Nephron (organoid): ENCODE results near the gene MAP3K21.
A peak's percentile ranks its signal among the peaks of the same experiment; 100 is the strongest.

Experiments
- H3K27ac Mint-ChIP-seq, 3 experiments: 2 replicates each; pipeline ENCODE4 v1.8.0; 2020; ENCODE audit warnings: mixed read lengths in 3 of 3, mild to moderate bottlenecking in 2 of 3, moderate library complexity in 1 of 3
- H3K27me3 Mint-ChIP-seq: 2 replicates; pipeline ENCODE4 v1.8.0; 2021; ENCODE audit warnings: low read depth, mild to moderate bottlenecking, moderate library complexity, mixed read lengths
- H3K36me3 Mint-ChIP-seq: 2 replicates; pipeline ENCODE4 v1.8.0; 2020; ENCODE audit warnings: low read depth, mixed read lengths
- H3K4me1 Mint-ChIP-seq: 2 replicates; pipeline ENCODE4 v1.8.0; 2020; ENCODE audit warnings: mixed read lengths
- H3K4me3 Mint-ChIP-seq, 3 experiments: 2 replicates each; pipeline ENCODE4 v1.8.0; 2020; ENCODE audit warnings: mild to moderate bottlenecking in 3 of 3, mixed read lengths in 3 of 3, moderate library complexity in 2 of 3
- H3K9me3 Mint-ChIP-seq: 2 replicates; pipeline ENCODE4 v1.8.0; 2020; ENCODE audit warnings: mixed read lengths
- CTCF ChIP-seq, 3 experiments: fragments of 200-600 bp; sonication (generic); IDR thresholded peaks; one replicate each; pipeline ENCODE4 v1.5.0; 2021; ENCODE audit warnings: antibody characterized with exemption in 3 of 3; ENCODE audit not compliant: unreplicated experiment in 3 of 3

Gene MAP3K21

GRCh38 chr1:233337505-233337904 is 10.0 kb downstream of the MAP3K21 start:
- H3K4me3 Mint-ChIP-seq, result no peak overlapping the region
- TF ChIP-seq CTCF (IDR thresholded peaks at IDR 0.05; ENCODE audit: unreplicated experiment in 3 of 3), result no peak
- H3K27ac Mint-ChIP-seq, result peak overlapping the region in 1 of 3 experiments; percentile 42
- H3K27me3 Mint-ChIP-seq, result peaks cover 24% of the 10 kb centered on the region
- no peaks in the 10 kb centered on the region for H3K9me3 Mint-ChIP-seq
- no peaks in the 10 kb centered on the region for H3K4me1 Mint-ChIP-seq
- no peaks in the 10 kb centered on the region for H3K36me3 Mint-ChIP-seq

GRCh38 chr1:233338102-233338501 is 10.6 kb downstream of the MAP3K21 start:
- Mint-ChIP-seq H3K4me1 (no peaks in the 10 kb centered on the region), H3K9me3 (no peaks in the 10 kb centered on the region), H3K36me3 (no peaks in the 10 kb centered on the region), H3K27ac (peak overlapping the region; percentile 9 to 40 (median 26)), H3K4me3 (no peak overlapping the region), H3K27me3 (peaks cover 24% of the 10 kb centered on the region)
- TF ChIP-seq CTCF (IDR thresholded peaks at IDR 0.05; ENCODE audit: unreplicated experiment in 3 of 3), result no peak

GRCh38 chr1:233340031-233340555 is 12.6 kb downstream of the MAP3K21 start:
- H3K9me3 Mint-ChIP-seq, result peaks cover 7% of the 10 kb centered on the region
- H3K27ac Mint-ChIP-seq, result peak overlapping the region; percentile 4 to 39 (median 6)
- H3K4me3 Mint-ChIP-seq, result peak overlapping the region in 1 of 3 experiments; percentile 12
- no peaks in the 10 kb centered on the region for H3K4me1 Mint-ChIP-seq
- no peak for TF ChIP-seq CTCF (IDR thresholded peaks at IDR 0.05; ENCODE audit: unreplicated experiment in 3 of 3)
- peaks cover 18% of the 10 kb centered on the region for H3K27me3 Mint-ChIP-seq
- no peaks in the 10 kb centered on the region for H3K36me3 Mint-ChIP-seq

- H3K36me3 Mint-ChIP-seq, result no peaks in the 10 kb centered on the region
- H3K27ac Mint-ChIP-seq, result peak overlapping the region in 1 of 3 experiments; percentile 10
- peaks cover 7% of the 10 kb centered on the region for H3K9me3 Mint-ChIP-seq
- no peaks in the 10 kb centered on the region for H3K4me1 Mint-ChIP-seq
- H3K27me3 Mint-ChIP-seq, result peaks cover 18% of the 10 kb centered on the region
- no peak for TF ChIP-seq CTCF (IDR thresholded peaks at IDR 0.05; ENCODE audit: unreplicated experiment in 3 of 3)
- no peak overlapping the region for H3K4me3 Mint-ChIP-seq
These were observed 13.5 kb downstream of the MAP3K21 start for GRCh38 chr1:233340966-233341516.

GRCh38 chr1:233342086-233342485 is 14.6 kb downstream of the MAP3K21 start:
- H3K36me3 Mint-ChIP-seq, result no peaks in the 10 kb centered on the region
- no peak overlapping the region for H3K4me3 Mint-ChIP-seq
- TF ChIP-seq CTCF (IDR thresholded peaks at IDR 0.05; ENCODE audit: unreplicated experiment in 3 of 3), result no peak
- no peaks in the 10 kb centered on the region for H3K4me1 Mint-ChIP-seq
- peaks cover 7% of the 10 kb centered on the region for H3K9me3 Mint-ChIP-seq
- peaks cover 19% of the 10 kb centered on the region for H3K27me3 Mint-ChIP-seq
- H3K27ac Mint-ChIP-seq, result no peak overlapping the region

GRCh38 chr1:233343262-233343661 is 15.7 kb downstream of the MAP3K21 start:
- TF ChIP-seq CTCF (IDR thresholded peaks at IDR 0.05; ENCODE audit: unreplicated experiment in 3 of 3), result no peak
- H3K4me3 Mint-ChIP-seq, result no peak overlapping the region

More at GRCh38 chr1:233343262-233343661, 15.7 kb downstream of the MAP3K21 start:
- no peaks in the 10 kb centered on the region for H3K4me1 Mint-ChIP-seq
- H3K9me3 Mint-ChIP-seq, result peaks cover 7% of the 10 kb centered on the region
- no peaks in the 10 kb centered on the region for H3K36me3 Mint-ChIP-seq
- peaks cover 16% of the 10 kb centered on the region for H3K27me3 Mint-ChIP-seq
- H3K27ac Mint-ChIP-seq, result peak overlapping the region in 1 of 3 experiments; percentile 35
